PFSK-1 (cell line): ENCODE measurements around the gene TPPP.

Experiments used
- FOXP2 ChIP-seq: optimal IDR thresholded peaks from 2 replicates; pipeline ENCODE3; 2011; ENCODE audit warnings: borderline replicate concordance, control low read depth, inconsistent platforms; ENCODE audit not compliant: insufficient read depth; ENCODE audit errors: extremely low read length, extremely low read depth
- POLR2AphosphoS5 ChIP-seq: IDR thresholded peaks from 2 replicates; pipeline ENCODE4 v1.6.1; 2012; ENCODE audit warnings: low read depth, mild to moderate bottlenecking, control low read depth, low read length, moderate library complexity
- SIN3A ChIP-seq: IDR thresholded peaks from 2 replicates; pipeline ENCODE4 v1.6.1; 2012; ENCODE audit warnings: mild to moderate bottlenecking, low read length, moderate library complexity, borderline replicate concordance; ENCODE audit not compliant: insufficient read depth
- TAF1 ChIP-seq: IDR thresholded peaks from 2 replicates; pipeline ENCODE4 v1.6.1; 2012; ENCODE audit warnings: low read length, control low read depth, borderline replicate concordance; ENCODE audit not compliant: insufficient read depth
- TF ChIP-seq, protein P1 (sequence below), 2 experiments: IDR thresholded peaks; 2 replicates each; pipeline versions ENCODE4 v1.6.1 to v1.8.0; 2011 to 2012; ENCODE audit warnings: low read depth in 2 of 2, low read length in 2 of 2, control low read depth in 1 of 2, inconsistent platforms in 1 of 2, mild to moderate bottlenecking in 1 of 2, moderate library complexity in 1 of 2; ENCODE audit not compliant: insufficient read depth in 1 of 2

TPPP gene

GRCh38 chr5:610744-611730 lies 82.1 kb downstream of the TPPP start:
- TF ChIP-seq, protein P1, sequence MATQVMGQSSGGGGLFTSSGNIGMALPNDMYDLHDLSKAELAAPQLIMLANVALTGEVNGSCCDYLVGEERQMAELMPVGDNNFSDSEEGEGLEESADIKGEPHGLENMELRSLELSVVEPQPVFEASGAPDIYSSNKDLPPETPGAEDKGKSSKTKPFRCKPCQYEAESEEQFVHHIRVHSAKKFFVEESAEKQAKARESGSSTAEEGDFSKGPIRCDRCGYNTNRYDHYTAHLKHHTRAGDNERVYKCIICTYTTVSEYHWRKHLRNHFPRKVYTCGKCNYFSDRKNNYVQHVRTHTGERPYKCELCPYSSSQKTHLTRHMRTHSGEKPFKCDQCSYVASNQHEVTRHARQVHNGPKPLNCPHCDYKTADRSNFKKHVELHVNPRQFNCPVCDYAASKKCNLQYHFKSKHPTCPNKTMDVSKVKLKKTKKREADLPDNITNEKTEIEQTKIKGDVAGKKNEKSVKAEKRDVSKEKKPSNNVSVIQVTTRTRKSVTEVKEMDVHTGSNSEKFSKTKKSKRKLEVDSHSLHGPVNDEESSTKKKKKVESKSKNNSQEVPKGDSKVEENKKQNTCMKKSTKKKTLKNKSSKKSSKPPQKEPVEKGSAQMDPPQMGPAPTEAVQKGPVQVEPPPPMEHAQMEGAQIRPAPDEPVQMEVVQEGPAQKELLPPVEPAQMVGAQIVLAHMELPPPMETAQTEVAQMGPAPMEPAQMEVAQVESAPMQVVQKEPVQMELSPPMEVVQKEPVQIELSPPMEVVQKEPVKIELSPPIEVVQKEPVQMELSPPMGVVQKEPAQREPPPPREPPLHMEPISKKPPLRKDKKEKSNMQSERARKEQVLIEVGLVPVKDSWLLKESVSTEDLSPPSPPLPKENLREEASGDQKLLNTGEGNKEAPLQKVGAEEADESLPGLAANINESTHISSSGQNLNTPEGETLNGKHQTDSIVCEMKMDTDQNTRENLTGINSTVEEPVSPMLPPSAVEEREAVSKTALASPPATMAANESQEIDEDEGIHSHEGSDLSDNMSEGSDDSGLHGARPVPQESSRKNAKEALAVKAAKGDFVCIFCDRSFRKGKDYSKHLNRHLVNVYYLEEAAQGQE (IDR thresholded peaks at IDR 0.05; ENCODE audit: insufficient read depth in 1 of 2, low read depth in 2 of 2, low read length in 2 of 2), result no peak
- TF ChIP-seq FOXP2, result no peak
- TF ChIP-seq SIN3A, result no peak
- TF ChIP-seq POLR2AphosphoS5, result no peak
- TF ChIP-seq TAF1, result no peak

GRCh38 chr5:610011-610743 lies 83.0 kb downstream of the TPPP start:
- TF ChIP-seq, protein P1 (IDR thresholded peaks at IDR 0.05; ENCODE audit: insufficient read depth in 1 of 2, low read depth in 2 of 2, low read length in 2 of 2), result no peak
- TF ChIP-seq SIN3A (no peak), POLR2AphosphoS5 (no peak), FOXP2 (no peak), TAF1 (no peak)
